Right ventricle myocardium inferior (tissue), 1 donor: ENCODE results near the gene BCAS3. TPM values are rescaled to one million over a fixed set of nuclear protein-coding genes. Genes with fewer than 3 reads are reported as not detected.
"Not testable (repeated sequence)": the region's sequence is repeated elsewhere in the genome, so short reads cannot be mapped to it uniquely, and the experiment has no call there.

Experiments used
- ATAC-seq: fragments of 200-7000 bp; cut with Tn5 transposase; one replicate; pipeline ENCODE4 v1.9.1; 2020; ENCODE audit warnings: mild to moderate bottlenecking, moderate library complexity
- DNase-seq: peaks from one replicate; pipeline ENCODE4 v3.0.0; 2021; ENCODE audit errors: missing footprints
- intact Hi-C: fragments of 100-400 bp; cut with DNase I; formaldehyde crosslinking; loops from one replicate; pipeline ENCODE4 v1.11.0; 2022
- total RNA-seq: library from RNA; stranded (reverse); fragmentation: NEBNext Ultra II Directional; extraction: Animal tissue kit (Norgen Biotek cat#: 25700); gene quantifications from one replicate; pipeline ENCODE4 v1.2.1, GENCODE V29; 2021
- donor health status: DM: no; HTN: yes; CAD: no; lungs with severe emphysema.

Gene BCAS3
- total RNA-seq, 1 donor from 2014 or later: 13.3 TPM

DNA sequence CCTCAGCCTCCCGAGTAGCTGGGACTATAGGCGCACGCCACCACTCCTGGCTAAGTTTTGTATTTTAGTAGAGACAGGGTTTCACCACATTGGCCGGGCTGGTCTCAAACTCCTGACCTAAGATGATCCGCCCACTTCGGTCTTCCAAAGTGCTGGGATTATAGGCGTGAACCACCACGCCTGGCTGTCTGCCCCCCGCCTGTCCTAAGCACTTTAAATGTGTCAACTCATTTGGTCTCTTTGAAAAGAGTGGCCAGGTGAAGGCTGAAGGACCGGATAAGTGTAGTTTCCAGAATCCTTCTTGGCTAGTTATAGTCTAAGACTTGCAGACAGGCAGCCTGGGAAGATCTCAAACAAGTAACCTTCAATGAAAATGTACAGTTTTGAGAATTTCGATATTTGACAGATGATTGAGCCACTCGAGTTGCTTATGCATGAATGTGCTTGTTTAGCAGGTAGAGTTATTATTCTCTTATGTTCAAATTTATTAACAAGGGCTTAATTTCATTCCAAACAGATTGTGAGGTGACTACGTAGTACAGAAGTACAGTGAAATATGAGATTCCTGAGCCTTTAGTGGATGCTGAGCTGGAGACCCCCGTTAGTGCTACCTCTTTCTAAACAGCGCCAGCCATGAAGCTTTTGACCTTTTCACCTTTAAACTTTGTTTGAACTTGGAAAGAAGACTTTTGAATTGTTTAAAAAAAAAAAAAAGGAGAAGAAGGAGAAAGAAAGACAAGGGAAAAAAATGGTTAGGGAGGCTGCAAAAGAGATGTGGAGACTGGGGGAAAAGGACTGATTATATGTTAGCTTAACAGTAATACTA lies 557.6 kb downstream of the BCAS3 start:
- DNase-seq: no peak
- ATAC-seq: no peak
- intact Hi-C loops: no loop called here

DNA sequence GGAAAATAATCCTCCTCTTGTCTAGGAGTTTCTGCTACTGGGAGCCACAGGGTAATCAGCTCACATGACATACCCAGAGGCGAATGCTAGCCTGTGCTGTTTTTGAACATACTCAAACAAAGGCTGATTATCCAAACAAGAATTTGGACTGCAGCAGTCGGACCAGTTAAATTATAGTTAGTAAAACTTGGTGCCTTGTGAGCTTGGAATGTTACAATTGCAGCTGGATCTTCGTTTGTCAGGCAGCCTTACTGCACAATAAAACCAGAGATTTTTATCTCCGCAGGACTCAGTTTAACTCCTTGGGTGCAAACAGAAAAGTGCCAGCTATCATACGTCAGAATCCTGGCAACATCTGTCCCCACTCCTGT lies 558.2 kb downstream of the BCAS3 start:
- ATAC-seq (peak; percentile 37), DNase-seq (no peak)
- intact Hi-C loops: no loop called here

GRCh38 chr17:61237275-61237674 lies 559.6 kb downstream of the BCAS3 start:
- ATAC-seq (no peak), DNase-seq (no peak)
- intact Hi-C loops: no loop called here

DNA sequence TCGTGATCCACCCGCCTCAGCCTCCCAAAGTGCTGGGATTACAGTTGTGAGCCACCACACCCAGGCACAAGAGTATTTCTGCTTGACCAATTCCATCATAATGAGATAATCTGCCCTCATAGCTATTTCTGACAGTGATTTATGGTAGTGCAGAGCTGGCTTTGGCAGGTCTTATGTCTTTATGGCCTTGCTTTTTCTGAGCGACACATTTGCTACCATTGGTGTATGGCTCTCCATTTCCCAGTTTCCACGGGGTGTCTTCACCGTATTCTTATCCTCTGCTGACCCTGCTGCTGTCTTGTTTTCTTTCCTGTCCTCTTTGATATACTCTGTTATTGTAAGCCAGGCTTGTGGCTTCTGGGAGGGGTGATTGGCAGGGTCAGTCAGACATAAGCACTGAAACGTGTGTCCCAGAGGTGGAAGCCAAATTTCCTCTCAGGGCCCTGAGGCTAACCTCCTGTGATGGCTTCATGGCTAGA lies 560.8 kb downstream of the BCAS3 start:
- intact Hi-C loops: no loop called here
- ATAC-seq (no peak), DNase-seq (no peak)

DNA sequence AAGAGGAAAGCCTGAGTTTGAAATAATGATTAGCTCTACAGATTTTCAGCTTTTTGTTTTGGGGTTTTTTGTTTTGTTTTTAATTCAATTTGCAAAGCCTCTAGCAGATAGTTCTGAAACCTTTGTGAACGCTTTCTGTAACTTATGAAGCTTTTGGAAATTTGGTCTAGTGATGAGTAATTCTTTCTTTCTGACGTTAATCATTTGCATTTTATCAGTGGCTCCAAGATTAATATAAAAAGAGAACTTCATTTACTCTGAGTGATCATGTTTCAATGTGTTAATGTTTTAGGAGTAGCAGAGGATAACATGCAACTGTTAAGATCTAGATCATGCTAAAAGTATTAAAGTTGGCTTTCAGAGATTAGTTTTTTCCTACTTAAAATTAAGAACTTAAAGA lies 561.7 kb downstream of the BCAS3 start:
- ATAC-seq (no peak), DNase-seq (no peak)
- intact Hi-C loops: no loop called here

GRCh38 chr17:61239953-61240352 lies 562.3 kb downstream of the BCAS3 start:
- intact Hi-C loops: no loop called here
- no peak for ATAC-seq
- no peak for DNase-seq

DNA sequence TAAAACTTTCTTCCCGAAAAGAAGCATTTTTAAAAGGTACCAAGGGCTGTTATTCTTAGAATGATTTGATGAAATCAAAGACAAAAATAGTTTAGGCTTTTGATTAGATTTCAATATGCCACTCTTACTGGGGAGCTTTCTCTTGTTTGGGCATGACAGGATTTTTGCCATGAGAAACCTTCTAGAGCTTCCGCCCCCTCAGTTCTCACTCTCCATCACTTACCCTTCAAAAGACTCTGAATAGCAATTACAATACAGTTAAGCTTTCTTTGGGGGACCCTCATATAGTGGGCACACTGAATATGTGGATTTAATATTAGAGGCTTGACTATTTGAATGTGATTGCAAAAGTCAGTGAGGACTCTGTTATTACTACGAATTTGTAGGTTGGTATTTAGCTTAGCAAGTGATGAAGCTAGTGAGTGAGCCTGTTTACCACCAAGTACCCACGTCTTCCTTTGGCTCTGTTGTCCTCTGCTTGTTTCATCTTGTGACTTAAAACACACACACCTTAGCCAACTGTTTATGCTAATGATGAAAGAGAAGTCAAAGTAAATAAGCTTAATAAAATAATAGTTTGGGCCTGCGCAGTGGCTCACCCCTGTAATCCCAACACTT lies 563.3 kb downstream of the BCAS3 start:
- DNase-seq (no peak), ATAC-seq (no peak)
- intact Hi-C loops: no loop called here

DNA sequence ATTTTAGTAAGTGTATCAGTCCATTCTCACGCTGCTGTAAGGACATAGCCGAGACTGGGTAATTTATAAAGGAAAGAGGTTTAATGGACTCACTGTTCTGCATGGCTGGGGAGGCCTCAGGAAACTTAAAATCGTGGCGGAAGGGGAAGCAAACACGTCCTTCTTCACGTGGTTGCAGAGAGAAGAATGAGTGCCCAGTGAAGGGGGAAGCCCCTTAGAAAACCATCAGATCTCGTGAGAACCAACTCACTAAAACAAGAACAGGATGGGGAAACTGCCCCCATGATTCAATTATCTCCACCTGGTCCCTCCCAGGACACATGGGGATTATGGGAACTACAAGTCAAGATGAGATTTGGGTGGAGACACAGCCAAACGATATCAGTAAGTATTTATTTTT lies 567.3 kb downstream of the BCAS3 start:
- intact Hi-C loops, DNase-seq, ATAC-seq: not testable (repeated sequence)

GRCh38 chr17:61245706-61246135 lies 568.1 kb downstream of the BCAS3 start:
- intact Hi-C loops: loop anchor here (2.0 kb wide), 1 partner anchor 25 kb away; no protein-coding TSS in a partner anchor
- ATAC-seq (no peak), DNase-seq (no peak)

DNA sequence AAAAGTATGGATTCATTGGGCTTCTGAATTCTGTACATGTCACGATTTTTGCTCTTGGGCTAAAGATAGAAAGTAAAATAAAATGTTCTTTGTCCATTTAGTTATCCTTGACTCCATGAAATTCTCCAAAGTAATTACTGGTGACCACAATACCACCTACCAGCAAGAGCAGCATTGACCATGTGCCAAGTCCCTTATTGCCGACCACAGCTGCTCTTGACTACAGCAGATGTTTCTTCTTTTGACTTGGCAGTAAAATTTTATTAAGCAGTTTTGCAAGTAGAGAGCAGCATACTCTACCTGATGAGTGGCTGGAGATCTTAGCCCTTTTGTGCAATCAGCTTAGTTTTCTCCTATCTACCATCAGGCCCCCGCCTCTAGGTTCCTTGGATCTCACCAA lies 569.8 kb downstream of the BCAS3 start:
- DNase-seq (no peak), ATAC-seq (peak; percentile 43)
- intact Hi-C loops: loop anchor here (2.0 kb wide), 1 partner anchor 27 kb away; no protein-coding TSS in a partner anchor

- intact Hi-C loops: no loop called here
- DNase-seq (no peak), ATAC-seq (no peak)
These were observed 570.7 kb downstream of the BCAS3 start for GRCh38 chr17:61248399-61248798.

DNA sequence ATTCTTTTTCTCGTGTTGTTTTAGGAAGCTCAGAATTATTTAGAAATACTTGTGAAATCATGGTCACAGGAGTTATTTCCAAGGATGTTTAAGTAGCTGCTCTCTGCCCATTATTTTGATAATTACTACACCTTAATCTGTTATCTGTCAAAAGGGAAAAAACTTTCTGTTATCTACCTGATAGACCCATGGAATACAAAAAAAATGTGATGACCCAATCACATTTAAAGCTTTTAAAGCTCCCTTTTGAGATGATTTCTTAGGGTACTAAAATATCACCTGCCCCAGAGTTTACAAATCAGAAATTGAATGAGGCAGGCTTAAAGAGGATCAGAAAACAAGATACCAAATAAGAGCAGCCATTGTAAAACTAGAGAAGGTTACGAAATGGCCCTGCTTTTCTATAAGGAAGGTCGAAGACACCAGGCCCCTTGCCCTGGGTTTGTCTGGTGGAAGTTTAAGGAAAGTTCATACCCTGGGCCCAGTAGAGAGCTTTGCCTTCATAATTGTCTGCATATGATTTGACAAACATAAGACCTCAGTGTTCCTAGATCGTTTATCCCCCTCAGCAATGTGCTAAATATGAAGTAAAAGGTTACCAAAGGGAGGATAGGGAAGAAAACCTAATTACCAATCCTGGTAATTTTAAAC lies 572.1 kb downstream of the BCAS3 start:
- DNase-seq (no peak), ATAC-seq (no peak)
- intact Hi-C loops: loop anchor here (10.0 kb wide), 1 partner anchor 145 kb away; the partner anchor contains the start of gene TBX2

GRCh38 chr17:61250335-61250890 lies 572.8 kb downstream of the BCAS3 start:
- ATAC-seq: no peak
- intact Hi-C loops: loop anchor here (10.0 kb wide), 1 partner anchor 144 kb away; the partner anchor contains the start of gene TBX2
- no peak for DNase-seq

DNA sequence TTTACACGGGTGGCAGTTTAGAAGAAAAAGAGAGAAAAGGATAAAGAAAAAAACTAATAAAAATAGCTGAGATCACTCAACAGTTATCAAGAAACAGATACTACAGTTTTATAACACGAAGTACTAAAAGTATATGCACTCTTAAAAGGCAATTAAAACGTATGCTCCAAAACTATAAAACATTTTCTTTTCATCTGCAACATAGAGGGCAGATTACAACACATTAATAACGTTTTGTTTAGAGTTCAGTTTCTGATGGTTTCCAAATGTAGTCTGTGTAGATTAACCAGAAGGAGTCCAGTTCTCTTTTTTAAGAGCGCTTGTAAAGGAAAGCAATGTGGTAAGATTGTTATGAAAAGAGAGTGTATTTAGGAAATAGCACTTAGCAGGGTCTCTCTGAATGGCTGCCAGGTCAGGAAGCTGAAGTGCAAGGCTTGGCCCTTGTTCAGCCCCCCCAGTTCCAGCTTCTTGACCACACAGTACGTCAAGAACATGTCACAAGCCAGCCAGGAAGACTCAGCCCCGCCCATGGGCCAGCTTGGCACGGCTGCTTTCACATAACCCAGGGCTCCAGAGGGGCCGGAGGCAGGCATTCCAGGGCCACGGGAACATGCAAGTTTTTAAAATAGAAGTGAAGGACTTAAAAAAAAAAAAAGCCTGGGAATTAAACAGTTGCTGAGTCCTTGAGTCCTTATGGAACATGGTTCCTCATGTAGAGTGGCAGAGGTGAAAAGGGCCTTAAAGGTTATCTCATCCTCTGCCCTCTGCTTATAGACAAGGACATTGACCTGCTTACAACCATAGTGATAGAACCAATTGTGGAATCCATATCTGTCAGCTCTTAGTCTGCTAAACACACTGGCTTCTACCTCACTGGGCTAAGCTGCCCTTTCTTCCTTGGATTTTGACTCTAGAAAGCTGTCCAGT lies 574.6 kb downstream of the BCAS3 start:
- peak; percentile 95 for ATAC-seq
- peak; percentile 95 for DNase-seq
- intact Hi-C loops: loop anchor here (10.0 kb wide), 1 partner anchor 143 kb away; the partner anchor contains the start of gene TBX2

DNA sequence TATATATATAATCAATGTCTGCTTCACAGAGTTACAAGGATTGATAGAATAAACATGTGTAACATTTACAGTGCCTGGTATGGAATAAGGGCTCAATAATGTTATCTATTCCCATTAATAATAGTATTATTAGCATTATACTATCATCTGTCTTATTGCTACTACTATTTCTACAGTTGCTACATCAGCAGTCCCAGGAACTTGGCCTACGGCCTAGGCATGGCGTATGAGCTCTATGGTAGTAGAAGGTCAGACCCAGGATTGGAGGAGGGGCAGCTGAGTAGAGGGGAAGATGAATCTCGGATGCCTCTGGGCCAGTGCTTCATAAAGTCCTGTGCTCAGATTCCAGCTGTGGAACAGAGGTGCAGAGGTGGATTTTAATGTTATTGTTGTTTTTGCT lies 575.7 kb downstream of the BCAS3 start:
- intact Hi-C loops: loop anchor here (10.0 kb wide), 1 partner anchor 141 kb away; the partner anchor contains the start of gene TBX2
- no peak for DNase-seq

DNA sequence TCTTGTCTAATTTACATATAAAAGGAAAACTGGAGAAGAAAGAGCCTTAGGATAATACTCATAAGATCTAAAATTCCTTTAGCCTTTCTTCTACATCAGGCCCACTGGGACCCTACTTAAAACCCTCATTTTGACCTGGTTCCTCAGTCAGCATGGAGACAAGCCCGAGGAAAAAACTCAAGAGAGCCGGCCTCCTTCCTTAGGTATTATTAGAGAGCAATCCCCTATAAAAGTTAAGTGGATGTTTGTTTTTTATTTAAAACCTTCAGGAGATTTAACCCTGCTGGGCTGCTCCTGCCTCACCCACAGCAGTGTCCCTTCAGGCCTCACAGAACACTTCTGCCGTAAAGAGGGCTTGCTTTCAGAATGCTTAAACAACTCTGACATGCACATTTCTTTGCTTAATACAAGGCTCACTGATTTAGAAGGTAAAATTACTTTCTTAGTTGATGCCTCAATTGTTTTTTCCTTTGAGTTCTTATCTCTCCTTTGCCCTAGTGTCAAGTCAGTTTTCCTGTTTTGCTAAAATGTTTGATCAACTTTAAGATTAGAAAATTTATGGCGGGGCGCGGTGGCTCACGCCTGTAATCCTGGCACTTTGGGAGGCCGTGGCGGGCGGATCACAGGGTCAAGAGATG lies 576.4 kb downstream of the BCAS3 start:
- DNase-seq (no peak), ATAC-seq (no peak)
- intact Hi-C loops: loop anchor here (10.0 kb wide), 1 partner anchor 141 kb away; the partner anchor contains the start of gene TBX2

More for the DNA sequence above, 575.7 kb downstream of the BCAS3 start:
- no peak for ATAC-seq

DNA sequence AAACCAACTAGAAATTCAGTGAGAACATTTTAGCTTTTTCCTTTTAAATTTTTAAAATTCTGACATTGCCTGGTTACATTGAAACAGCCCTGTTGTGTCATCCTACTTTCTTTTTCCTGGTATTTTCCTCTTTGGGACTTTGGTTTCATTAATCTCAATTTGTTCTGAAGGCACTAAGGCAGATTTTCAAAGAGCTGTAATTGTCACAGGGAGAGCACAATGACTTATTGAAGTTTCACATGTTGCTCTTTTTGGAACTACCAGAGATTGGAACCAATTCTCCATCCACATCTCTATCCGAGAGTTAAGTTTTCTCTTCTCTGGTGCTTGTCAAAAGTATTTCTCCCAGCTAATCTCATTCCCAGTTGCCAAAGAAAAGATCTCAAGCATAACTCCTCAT lies 577.3 kb downstream of the BCAS3 start:
- no peak for ATAC-seq
- no peak for DNase-seq
- intact Hi-C loops: loop anchor here (10.0 kb wide), 1 partner anchor 140 kb away; the partner anchor contains the start of gene TBX2
